Ectodermal cell (in vitro differentiated cells): Measurements from ENCODE around the gene MAPK13.

Experiments used
- H3K27ac ChIP-seq: 2 replicates; pipeline ENCODE4 v1.7.0; 2013; ENCODE audit warnings: mild to moderate bottlenecking, low read depth, low read length; ENCODE audit not compliant: insufficient read depth, poor library complexity, severe bottlenecking
- H3K27me3 ChIP-seq: 2 replicates; pipeline ENCODE4 v1.7.0; 2013; ENCODE audit warnings: mild to moderate bottlenecking, low read length; ENCODE audit not compliant: insufficient read depth, control insufficient read depth, poor library complexity, severe bottlenecking
- H3K36me3 ChIP-seq: one replicate; pipeline ENCODE4 v1.7.0; 2013; ENCODE audit warnings: low read length; ENCODE audit not compliant: control insufficient read depth, insufficient read depth
- H3K4me1 ChIP-seq: one replicate; pipeline ENCODE4 v1.7.0; 2013; ENCODE audit warnings: low read length; ENCODE audit not compliant: control insufficient read depth, insufficient read depth
- H3K4me3 ChIP-seq: 2 replicates; pipeline ENCODE4 v1.7.0; 2013; ENCODE audit warnings: low read depth, low read length, control low read depth; ENCODE audit not compliant: insufficient read depth
- H3K9me3 ChIP-seq: 2 replicates; pipeline ENCODE4 v1.7.0; 2013; ENCODE audit warnings: mild to moderate bottlenecking, low read length, moderate library complexity; ENCODE audit not compliant: control insufficient read depth
- WGBS, 2 experiments: methylation state at CpG; one replicate each; pipeline ENCODE4 v1.1.7; 2013; ENCODE audit warnings: missing lambda C conversion rate in 2 of 2; 5-methylcytosine and 5-hydroxymethylcytosine counted together

Gene MAPK13

DNA sequence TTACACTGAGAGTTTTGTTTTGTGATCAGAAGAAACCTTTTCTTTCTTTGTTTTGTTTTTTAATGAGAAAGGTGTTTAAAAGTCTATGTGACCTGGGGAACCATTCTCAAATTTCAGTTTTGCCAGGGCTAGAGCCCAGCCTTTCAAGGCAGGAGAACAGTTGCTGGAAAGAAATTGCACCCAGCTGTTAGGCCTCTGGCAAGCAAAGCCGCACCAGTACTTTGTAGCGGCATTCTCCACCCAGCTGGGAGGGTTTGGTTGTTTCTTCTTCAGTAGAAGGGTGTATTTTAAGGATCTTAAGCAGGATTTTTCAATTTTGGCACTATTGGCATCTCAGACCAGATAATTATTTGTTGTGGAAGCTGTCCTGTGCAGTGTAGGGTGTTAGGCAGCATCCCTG, 16.6 kb upstream of the MAPK13 start:
- no peaks in the 10 kb centered on the region for H3K36me3 ChIP-seq
- H3K27me3 ChIP-seq: no peaks in the 10 kb centered on the region
- H3K4me3 ChIP-seq: no peak overlapping the region
- WGBS, 2 experiments: 66 to 78% methylated on average over 2 of the region's 2 CpGs
- peaks cover 4% of the 10 kb centered on the region for H3K4me1 ChIP-seq
- H3K9me3 ChIP-seq: no peaks in the 10 kb centered on the region
- no peak overlapping the region for H3K27ac ChIP-seq

DNA sequence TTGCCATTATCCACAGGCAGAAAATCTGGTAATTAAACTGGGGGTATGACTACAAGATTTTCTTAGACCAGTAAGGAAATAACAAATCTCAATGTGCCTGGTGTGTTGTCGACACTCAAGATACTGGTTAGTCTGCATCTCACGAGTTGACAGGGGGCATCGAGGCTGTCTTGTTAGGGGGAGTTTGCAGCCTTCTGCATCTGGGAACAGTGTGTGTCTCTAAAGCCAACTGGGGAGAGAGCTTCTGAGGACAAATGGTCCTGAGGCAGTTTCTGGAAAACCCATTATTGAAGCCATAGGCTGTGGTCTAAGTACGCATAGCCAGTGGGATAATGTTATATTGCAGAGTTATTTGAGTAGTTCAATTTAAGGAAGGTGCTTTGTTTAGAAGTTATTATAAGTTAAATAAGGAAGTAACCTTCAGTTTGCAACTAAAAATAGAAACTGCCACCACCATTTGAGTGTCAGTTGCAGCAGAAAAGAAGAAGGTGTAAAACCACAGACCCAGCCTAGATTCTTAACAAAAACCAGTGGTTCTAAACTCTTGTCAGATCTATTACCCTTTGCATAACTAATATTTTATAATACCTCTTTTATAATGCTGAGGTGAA, 15.4 kb upstream of the MAPK13 start:
- WGBS, 2 experiments: 93 to 96% methylated on average over 4 of the region's 4 CpGs
- H3K27me3 ChIP-seq: no peaks in the 10 kb centered on the region
- no peak overlapping the region for H3K4me3 ChIP-seq
- H3K9me3 ChIP-seq: no peaks in the 10 kb centered on the region
- no peak overlapping the region for H3K27ac ChIP-seq
- no peaks in the 10 kb centered on the region for H3K36me3 ChIP-seq
- H3K4me1 ChIP-seq: peaks cover 4% of the 10 kb centered on the region

DNA sequence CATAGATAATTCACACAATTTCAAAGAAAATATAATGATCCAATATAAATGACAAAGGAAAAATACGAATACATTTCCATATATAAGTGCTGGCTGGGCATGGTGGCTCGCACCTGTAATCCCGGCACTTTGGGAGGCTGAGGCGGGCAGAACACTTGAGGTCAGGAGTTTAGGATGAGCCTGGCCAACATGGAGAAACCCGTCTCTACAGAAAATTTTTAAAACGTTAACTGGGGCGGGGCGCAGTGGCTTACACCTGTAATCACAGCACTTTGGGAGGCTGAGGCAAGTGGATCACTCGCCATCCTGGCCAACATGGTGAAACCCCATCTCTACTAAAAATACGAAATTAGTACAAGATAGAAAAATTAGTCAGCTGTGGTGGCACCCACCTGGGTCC, 14.9 kb upstream of the MAPK13 start:
- H3K9me3 ChIP-seq: no peaks in the 10 kb centered on the region
- H3K36me3 ChIP-seq: no peaks in the 10 kb centered on the region
- no peaks in the 10 kb centered on the region for H3K27me3 ChIP-seq
- H3K27ac ChIP-seq: no peak overlapping the region
- H3K4me1 ChIP-seq: peaks cover 4% of the 10 kb centered on the region
- no peak overlapping the region for H3K4me3 ChIP-seq
- WGBS, 2 experiments: 92 to 94% methylated on average over 10 of the region's 10 CpGs

DNA sequence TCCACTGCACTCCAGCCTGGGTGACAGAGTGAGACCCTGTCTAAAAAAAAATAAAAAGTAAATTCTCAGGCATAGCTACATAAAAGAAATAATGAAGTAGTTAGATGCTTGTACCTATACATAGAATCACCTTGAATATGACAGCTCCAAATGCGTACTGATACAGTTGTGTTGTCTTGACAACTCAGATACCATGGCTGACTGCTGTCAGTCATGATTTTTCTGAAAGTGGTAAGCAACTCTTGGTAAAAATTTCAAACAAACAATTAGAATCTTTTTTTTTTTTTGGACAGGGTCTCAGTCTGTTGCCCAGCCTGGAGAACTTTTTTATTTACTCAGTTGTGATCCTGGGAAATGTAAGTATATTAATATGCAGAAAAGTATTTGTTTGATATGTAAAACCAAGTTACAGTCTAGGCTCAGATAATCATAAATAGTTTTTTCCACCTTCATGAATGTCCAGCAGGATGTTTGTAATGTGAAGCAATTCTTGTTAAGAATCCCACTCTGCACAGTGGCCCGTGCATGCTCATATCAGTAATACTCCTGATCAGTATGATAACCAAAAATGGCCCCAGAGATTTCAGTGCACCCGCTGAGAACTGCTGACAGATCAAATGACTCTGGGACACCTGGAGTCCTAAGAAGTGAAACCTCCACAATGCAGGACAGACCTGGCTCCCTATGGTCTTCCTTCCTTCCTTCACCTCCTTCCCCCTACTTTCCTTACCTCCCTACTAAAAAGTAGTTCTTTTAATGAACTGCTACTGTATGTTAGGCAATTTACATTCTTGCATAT, 14.0 kb upstream of the MAPK13 start:
- H3K9me3 ChIP-seq: no peaks in the 10 kb centered on the region
- no peaks in the 10 kb centered on the region for H3K36me3 ChIP-seq
- H3K27ac ChIP-seq: no peak overlapping the region
- 94 to 95% methylated on average over 3 of the region's 3 CpGs for WGBS, 2 experiments
- no peaks in the 10 kb centered on the region for H3K27me3 ChIP-seq
- peaks cover 12% of the 10 kb centered on the region for H3K4me1 ChIP-seq
- H3K4me3 ChIP-seq: no peak overlapping the region

DNA sequence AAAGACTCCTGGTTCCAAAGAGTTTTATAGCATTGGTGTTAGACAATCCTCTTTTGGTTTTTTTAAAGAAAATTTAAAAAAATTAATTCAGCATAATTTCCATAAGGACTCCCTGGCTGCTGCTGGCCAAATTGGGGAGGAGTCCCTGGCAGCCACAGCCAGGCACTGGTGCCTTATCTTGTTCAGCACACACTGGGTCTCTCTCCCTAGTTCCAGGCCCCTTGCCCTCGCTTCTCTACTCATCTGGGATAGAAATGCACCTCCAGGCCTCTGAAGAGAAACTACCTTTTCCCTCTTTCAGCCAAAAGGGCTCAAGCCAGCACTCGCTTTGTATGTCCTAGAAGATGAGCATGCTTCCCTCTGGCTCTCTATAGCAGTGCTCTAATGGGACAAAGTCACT, 13.4 kb upstream of the MAPK13 start:
- H3K9me3 ChIP-seq: no peaks in the 10 kb centered on the region
- WGBS, 2 experiments: 92 to 95% methylated on average over 2 of the region's 2 CpGs
- H3K4me3 ChIP-seq: no peak overlapping the region
- no peaks in the 10 kb centered on the region for H3K36me3 ChIP-seq
- no peak overlapping the region for H3K27ac ChIP-seq
- H3K4me1 ChIP-seq: peaks cover 13% of the 10 kb centered on the region
- H3K27me3 ChIP-seq: no peaks in the 10 kb centered on the region

DNA sequence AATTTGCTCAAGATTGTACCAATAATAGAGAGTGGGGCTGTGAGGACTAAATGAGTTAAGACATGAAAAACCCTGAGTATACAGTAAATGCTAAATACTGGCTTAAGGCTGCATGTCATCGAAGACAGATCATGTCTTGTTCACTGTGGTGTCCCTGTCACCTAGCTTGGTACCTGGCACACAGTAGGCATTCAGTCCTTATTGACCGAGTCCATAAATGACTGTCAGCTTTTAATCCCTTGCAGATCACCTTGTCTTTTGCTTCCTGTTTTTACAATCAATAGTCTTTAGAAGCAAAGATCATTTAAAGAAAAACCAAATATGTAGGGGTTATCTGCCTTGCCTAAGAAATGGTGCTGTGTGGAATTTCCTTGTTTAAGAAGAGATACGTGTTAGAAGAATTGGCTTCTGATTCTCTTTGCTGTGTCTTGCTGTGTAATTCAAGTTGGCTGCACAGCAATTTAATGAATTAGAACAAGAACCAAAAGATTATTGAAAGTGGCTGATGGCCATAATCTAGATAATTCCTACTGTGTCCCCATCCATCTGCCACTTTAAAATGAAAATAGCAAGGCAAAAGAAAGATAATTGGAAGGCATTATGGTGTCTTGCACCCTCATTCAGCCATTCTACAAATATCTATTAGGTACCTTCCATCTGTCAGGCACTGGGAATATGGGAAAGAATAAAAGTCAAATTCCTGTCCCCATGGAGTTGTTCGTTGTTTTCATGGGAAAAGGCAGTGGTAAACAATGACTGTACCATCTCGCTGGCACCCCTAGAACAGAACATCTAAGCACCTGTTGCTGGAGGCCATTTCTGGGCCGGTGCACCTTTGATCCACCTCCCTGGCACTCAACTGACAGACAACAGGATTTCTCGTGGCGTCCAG, 12.4 kb upstream of the MAPK13 start:
- H3K4me1 ChIP-seq: peaks cover 13% of the 10 kb centered on the region
- 94 to 95% methylated on average over 8 of the region's 8 CpGs for WGBS, 2 experiments
- no peak overlapping the region for H3K27ac ChIP-seq
- no peak overlapping the region for H3K4me3 ChIP-seq
- H3K9me3 ChIP-seq: no peaks in the 10 kb centered on the region
- no peaks in the 10 kb centered on the region for H3K27me3 ChIP-seq
- no peaks in the 10 kb centered on the region for H3K36me3 ChIP-seq

DNA sequence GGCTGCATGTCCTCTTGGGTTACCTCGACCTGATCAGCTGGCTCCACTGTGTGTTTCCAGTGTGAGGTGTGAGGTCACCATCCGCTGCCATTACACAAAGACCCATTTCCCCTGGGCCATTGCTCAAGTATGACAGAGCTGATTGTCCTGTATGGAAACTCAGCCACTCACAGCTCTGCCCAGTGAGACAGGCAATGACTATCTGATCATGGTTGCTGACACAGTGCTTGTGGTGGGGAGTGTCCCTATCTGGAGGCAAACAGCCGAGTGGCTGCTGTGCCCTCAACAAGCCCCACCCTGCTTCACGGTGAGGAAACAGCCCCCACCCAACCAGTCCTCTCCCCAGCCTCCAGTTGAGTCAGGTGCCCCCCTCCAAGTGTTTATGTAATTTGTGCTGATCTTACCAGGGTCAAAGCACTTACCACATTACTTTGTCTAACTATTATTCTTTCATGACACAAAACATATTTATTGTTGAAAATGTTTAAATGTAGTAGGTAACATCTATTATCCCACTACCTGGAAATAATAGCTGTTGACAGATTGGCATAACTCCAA, 11.7 kb upstream of the MAPK13 start:
- peaks cover 13% of the 10 kb centered on the region for H3K4me1 ChIP-seq
- H3K9me3 ChIP-seq: no peaks in the 10 kb centered on the region
- 88 to 92% methylated on average over 4 of the region's 4 CpGs for WGBS, 2 experiments
- no peak overlapping the region for H3K4me3 ChIP-seq
- H3K27ac ChIP-seq: no peak overlapping the region
- H3K36me3 ChIP-seq: no peaks in the 10 kb centered on the region
- no peaks in the 10 kb centered on the region for H3K27me3 ChIP-seq

DNA sequence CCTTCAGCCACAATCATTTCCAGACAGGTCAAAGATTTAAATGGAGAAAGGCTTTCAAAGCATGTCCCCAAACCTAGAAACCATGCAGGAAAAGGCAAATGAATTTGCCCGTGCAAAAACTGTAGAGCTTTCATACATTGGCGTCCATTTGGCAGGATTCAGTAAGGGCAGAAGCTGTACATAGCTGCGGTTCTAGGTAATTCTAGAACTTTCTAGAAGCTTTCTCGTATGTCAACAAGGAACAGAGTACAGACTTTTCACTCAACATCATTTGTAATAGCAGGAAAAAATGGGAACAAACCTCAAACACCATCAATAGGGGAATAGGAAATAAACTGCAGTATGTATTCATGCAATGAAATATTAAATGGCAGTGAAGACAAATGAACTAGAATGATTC, 11.1 kb upstream of the MAPK13 start:
- Histone ChIP-seq H3K9me3 (no peaks in the 10 kb centered on the region), H3K4me3 (no peak overlapping the region), H3K36me3 (no peaks in the 10 kb centered on the region), H3K27ac (no peak overlapping the region), H3K4me1 (peaks cover 9% of the 10 kb centered on the region), H3K27me3 (no peaks in the 10 kb centered on the region)
- WGBS, 2 experiments: 97 to 98% methylated on average over 4 of the region's 4 CpGs

DNA sequence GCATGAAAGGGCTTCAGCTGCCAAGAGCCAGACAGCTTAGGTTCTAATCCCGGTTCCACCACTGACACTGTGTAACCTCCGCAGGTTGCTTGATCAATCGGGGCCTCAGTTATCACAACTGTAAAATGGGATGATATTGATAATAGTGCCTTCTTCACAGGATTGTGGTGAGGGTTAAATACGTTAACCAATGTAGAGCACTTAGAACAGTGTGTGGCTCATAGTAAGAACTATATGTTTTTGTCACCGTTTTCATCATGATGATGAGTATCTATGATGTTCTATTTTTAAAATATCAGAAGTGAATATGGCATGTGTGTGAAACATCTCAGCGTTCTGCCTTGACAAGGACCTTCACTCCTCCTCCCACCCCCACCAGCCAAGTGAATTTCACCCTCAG, 10.3 kb upstream of the MAPK13 start:
- H3K4me1 ChIP-seq: peaks cover 9% of the 10 kb centered on the region
- no peak overlapping the region for H3K4me3 ChIP-seq
- 90 to 94% methylated on average over 6 of the region's 6 CpGs for WGBS, 2 experiments
- no peaks in the 10 kb centered on the region for H3K9me3 ChIP-seq
- no peak overlapping the region for H3K27ac ChIP-seq
- H3K36me3 ChIP-seq: no peaks in the 10 kb centered on the region
- H3K27me3 ChIP-seq: no peaks in the 10 kb centered on the region

DNA sequence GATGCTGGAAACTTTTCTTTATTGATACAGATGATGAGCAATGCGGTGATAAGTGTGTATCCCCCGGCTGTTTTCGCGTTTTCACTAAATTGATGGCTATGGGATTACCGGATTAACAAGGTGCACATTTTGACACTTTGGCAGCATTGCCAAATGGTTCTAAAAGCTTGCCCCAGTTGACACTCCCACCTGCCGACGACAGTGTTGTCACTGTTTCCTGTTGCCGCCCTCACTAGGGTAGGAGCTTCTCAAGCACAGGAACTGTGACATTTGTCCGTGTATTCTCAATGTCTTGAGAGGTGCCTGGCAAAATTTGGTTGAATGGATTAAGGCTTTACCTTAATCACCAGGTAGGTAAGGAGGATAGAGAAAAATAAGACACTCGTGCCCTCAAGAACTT, 9.8 kb upstream of the MAPK13 start:
- no peaks in the 10 kb centered on the region for H3K9me3 ChIP-seq
- no peaks in the 10 kb centered on the region for H3K36me3 ChIP-seq
- H3K27ac ChIP-seq: no peak overlapping the region
- no peak overlapping the region for H3K4me3 ChIP-seq
- WGBS, 2 experiments: 72 to 74% methylated on average over 10 of the region's 10 CpGs
- H3K27me3 ChIP-seq: no peaks in the 10 kb centered on the region
- H3K4me1 ChIP-seq: peaks cover 9% of the 10 kb centered on the region
